Measurements from ENCODE around the gene BMS1.

- TF ChIP-seq CTCF (IDR thresholded peaks at IDR 0.05), result no peak
- no peak for TF ChIP-seq POLR2A (IDR thresholded peaks at IDR 0.05)
- TF ChIP-seq POLR2AphosphoS5 (IDR thresholded peaks at IDR 0.05), result no peak
These were observed 29.4 kb downstream of the BMS1 start for GRCh38 chr10:42812028-42812427.

Measured in sigmoid colon (tissue), 4 donors.